Astrocyte (in vitro differentiated cells and primary cell): Measurements from ENCODE around the gene PDE11A. TPM values are rescaled to one million over a fixed set of nuclear protein-coding genes. Genes with fewer than 3 reads are reported as not detected.

ENCODE experiments used
- DNase-seq: peaks from one replicate; pipeline ENCODE4 v3.0.0-alpha.2; 2010; ENCODE audit warnings: low read depth
- FAIRE-seq: peaks from 2 replicates; lab custom pipeline; 2011; peaks lifted over from hg19 to GRCh38; lab: Jason Lieb, UNC
- H2AFZ ChIP-seq: 2 replicates; pipeline ENCODE4 v1.6.0; 2012; ENCODE audit warnings: low read depth, low read length, inconsistent platforms
- H3K27ac ChIP-seq: 2 replicates; pipeline ENCODE4 v1.5.1; 2011; ENCODE audit warnings: low read depth, low read length, inconsistent platforms
- H3K27me3 ChIP-seq: 2 replicates; pipeline ENCODE4 v1.6.0; 2011; ENCODE audit warnings: low read length, inconsistent platforms; ENCODE audit not compliant: insufficient read depth
- H3K36me3 ChIP-seq: 2 replicates; pipeline ENCODE4 v1.5.1; 2011; ENCODE audit warnings: low read length, inconsistent platforms; ENCODE audit not compliant: insufficient read depth
- H3K4me1 ChIP-seq: 2 replicates; pipeline ENCODE4 v1.5.1; 2011; ENCODE audit warnings: low read length, inconsistent platforms; ENCODE audit not compliant: insufficient read depth
- H3K4me2 ChIP-seq: 2 replicates; pipeline ENCODE4 v1.6.0; 2012; ENCODE audit warnings: low read length, inconsistent platforms
- H3K4me3 ChIP-seq: 2 replicates; pipeline ENCODE4 v1.5.1; 2011; ENCODE audit warnings: low read depth, mild to moderate bottlenecking, low read length, inconsistent platforms; ENCODE audit not compliant: insufficient read depth
- H3K79me2 ChIP-seq: 2 replicates; pipeline ENCODE4 v1.6.0; 2012; ENCODE audit warnings: mild to moderate bottlenecking, low read length, inconsistent platforms; ENCODE audit not compliant: insufficient read depth
- H3K9ac ChIP-seq: 2 replicates; pipeline ENCODE4 v1.6.0; 2012; ENCODE audit warnings: mild to moderate bottlenecking, low read length, inconsistent platforms
- H3K9me3 ChIP-seq: 2 replicates; pipeline ENCODE4 v1.5.1; 2012; ENCODE audit warnings: low read depth, mild to moderate bottlenecking, low read length, inconsistent platforms; ENCODE audit not compliant: insufficient read depth
- H4K20me1 ChIP-seq: 2 replicates; pipeline ENCODE4 v1.6.0; 2012; ENCODE audit warnings: low read length, inconsistent platforms; ENCODE audit not compliant: insufficient read depth
- H3K27ac Mint-ChIP-seq: one replicate; pipeline ENCODE4 v1.8.0; 2021; ENCODE audit warnings: mild to moderate bottlenecking, mixed read lengths; ENCODE audit not compliant: unreplicated experiment
- H3K27me3 Mint-ChIP-seq: one replicate; pipeline ENCODE4 v1.8.0; 2021; ENCODE audit warnings: low read depth, mixed read lengths; ENCODE audit not compliant: unreplicated experiment
- H3K36me3 Mint-ChIP-seq: one replicate; pipeline ENCODE4 v1.8.0; 2021; ENCODE audit warnings: low read depth, mixed read lengths; ENCODE audit not compliant: unreplicated experiment
- H3K4me1 Mint-ChIP-seq: one replicate; pipeline ENCODE4 v1.8.0; 2021; ENCODE audit warnings: low read depth, mixed read lengths; ENCODE audit not compliant: unreplicated experiment
- H3K4me3 Mint-ChIP-seq: one replicate; pipeline ENCODE4 v1.8.0; 2021; ENCODE audit warnings: mild to moderate bottlenecking, moderate library complexity, mixed read lengths; ENCODE audit not compliant: unreplicated experiment
- H3K9me3 Mint-ChIP-seq: one replicate; pipeline ENCODE4 v1.8.0; 2021; ENCODE audit warnings: mild to moderate bottlenecking, mixed read lengths; ENCODE audit not compliant: unreplicated experiment
- CTCF ChIP-seq: IDR thresholded peaks from 2 replicates; pipeline ENCODE4 v1.5.1; 2011; ENCODE audit warnings: low read depth, mild to moderate bottlenecking, inconsistent platforms, low read length, moderate library complexity; ENCODE audit not compliant: insufficient read depth
- EZH2 ChIP-seq: IDR thresholded peaks from 2 replicates; pipeline ENCODE4 v1.6.1; 2012; ENCODE audit warnings: mild to moderate bottlenecking, low read length, inconsistent platforms; ENCODE audit not compliant: insufficient read depth
- total RNA-seq: library from RNA; stranded (reverse); gene quantifications from 2 replicates; pipeline ENCODE4 v1.2.1, GENCODE V29; 2021

PDE11A gene
- total RNA-seq, 1 donor from 2014 or later, result 0.45 TPM

DNA sequence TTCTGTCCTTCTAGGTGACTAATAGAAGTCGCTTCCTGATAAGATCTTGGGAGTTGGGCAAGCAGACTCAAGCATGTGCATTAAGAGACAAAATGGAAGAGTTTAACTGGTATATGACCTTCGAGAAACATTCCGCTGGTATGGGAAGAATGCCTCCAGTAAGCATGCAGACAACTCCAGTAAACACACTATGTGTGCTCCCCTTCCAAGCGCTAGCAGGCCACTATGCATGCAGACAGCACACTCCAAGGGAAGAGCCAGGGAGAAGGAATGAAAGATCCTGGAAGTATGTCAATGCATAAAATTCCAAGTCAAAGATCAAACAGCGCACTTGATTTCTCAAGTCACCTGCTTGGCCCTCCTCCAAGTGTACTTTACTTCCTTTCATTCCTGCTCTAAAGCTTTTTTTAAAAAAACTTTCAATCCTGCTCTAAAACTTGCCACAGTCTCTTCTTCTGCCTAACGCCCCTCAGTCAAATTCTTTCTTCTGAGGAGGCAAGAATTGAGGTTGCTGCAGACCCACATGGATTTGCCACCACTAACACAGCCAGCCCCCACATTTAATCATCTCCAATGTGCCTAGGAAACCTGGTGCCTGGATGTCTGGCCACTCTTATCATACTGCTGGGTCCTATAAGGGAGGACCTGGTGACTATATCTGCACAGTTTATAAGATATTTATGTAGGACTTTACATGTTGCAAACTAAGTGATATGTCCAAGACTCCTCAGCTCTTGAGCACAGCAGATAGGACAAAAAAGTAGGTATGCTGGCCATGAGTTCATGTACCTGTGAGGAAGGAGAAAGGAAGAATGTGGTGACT, 239.8 kb downstream of the PDE11A start:
- Histone ChIP-seq H2AFZ (no peak overlapping the region), H3K36me3 (no peaks in the 10 kb centered on the region), H3K27ac (no peak overlapping the region), H3K79me2 (no peaks in the 10 kb centered on the region), H3K27me3 (no peaks in the 10 kb centered on the region), H4K20me1 (no peaks in the 10 kb centered on the region), H3K4me1 (no peaks in the 10 kb centered on the region), H3K9me3 (no peaks in the 10 kb centered on the region), H3K4me2 (no peak overlapping the region), H3K9ac (no peak overlapping the region), H3K4me3 (no peak overlapping the region)
- no peak overlapping the region for H3K4me3 Mint-ChIP-seq
- FAIRE-seq (no peak), DNase-seq (no peak)
- peaks cover 8% of the 10 kb centered on the region for H3K9me3 Mint-ChIP-seq
- no peaks in the 10 kb centered on the region for H3K4me1 Mint-ChIP-seq
- H3K36me3 Mint-ChIP-seq, result peaks cover 2% of the 10 kb centered on the region
- no peak for TF ChIP-seq EZH2
- no peaks in the 10 kb centered on the region for H3K27me3 Mint-ChIP-seq
- no peak overlapping the region for H3K27ac Mint-ChIP-seq

GRCh38 chr2:177830881-177831386, 241.6 kb downstream of the PDE11A start:
- FAIRE-seq, result no peak
- H3K4me3 Mint-ChIP-seq, result no peak overlapping the region
- H3K36me3 Mint-ChIP-seq, result no peaks in the 10 kb centered on the region

DNA sequence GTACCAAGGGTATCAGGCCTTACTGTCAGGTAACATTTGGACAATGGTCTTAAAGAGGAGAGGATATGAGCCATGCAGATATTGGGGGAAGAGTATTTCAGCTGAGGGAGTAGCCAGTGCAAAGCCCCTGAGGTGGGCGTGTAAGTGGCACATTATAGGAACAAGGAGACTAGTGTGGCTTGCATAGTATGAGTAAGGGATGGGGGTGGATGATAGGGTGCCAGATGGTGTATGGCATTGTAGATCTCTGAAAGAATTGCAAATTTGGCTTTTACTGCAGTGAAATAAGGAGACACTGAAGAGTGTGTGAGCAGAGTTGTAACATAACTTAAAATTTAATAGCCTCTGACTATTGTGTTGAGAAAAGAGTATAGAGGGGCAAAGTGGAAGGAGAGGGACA, 244.0 kb downstream of the PDE11A start:
- Histone ChIP-seq H3K27ac (no peak overlapping the region), H3K9me3 (no peaks in the 10 kb centered on the region), H2AFZ (no peak overlapping the region), H3K36me3 (no peaks in the 10 kb centered on the region), H3K79me2 (no peaks in the 10 kb centered on the region), H3K4me3 (no peak overlapping the region), H3K9ac (no peak overlapping the region), H4K20me1 (no peaks in the 10 kb centered on the region), H3K4me1 (no peaks in the 10 kb centered on the region), H3K27me3 (no peaks in the 10 kb centered on the region), H3K4me2 (no peak overlapping the region)
- H3K36me3 Mint-ChIP-seq, result no peaks in the 10 kb centered on the region
- TF ChIP-seq CTCF, result no peak
- TF ChIP-seq EZH2, result no peak
- no peaks in the 10 kb centered on the region for H3K4me1 Mint-ChIP-seq
- no peak overlapping the region for H3K4me3 Mint-ChIP-seq
- DNase-seq (no peak), FAIRE-seq (no peak)
- no peak overlapping the region for H3K27ac Mint-ChIP-seq
- H3K9me3 Mint-ChIP-seq, result no peaks in the 10 kb centered on the region
- no peaks in the 10 kb centered on the region for H3K27me3 Mint-ChIP-seq

More at GRCh38 chr2:177830881-177831386, 241.6 kb downstream of the PDE11A start:
- Histone ChIP-seq H3K36me3 (no peaks in the 10 kb centered on the region), H2AFZ (no peak overlapping the region), H3K79me2 (no peaks in the 10 kb centered on the region), H3K9ac (no peak overlapping the region), H3K4me2 (no peak overlapping the region), H3K4me1 (no peaks in the 10 kb centered on the region), H3K9me3 (no peaks in the 10 kb centered on the region), H3K27ac (no peak overlapping the region), H3K27me3 (no peaks in the 10 kb centered on the region), H3K4me3 (no peak overlapping the region), H4K20me1 (no peaks in the 10 kb centered on the region)
- Mint-ChIP-seq H3K9me3 (no peaks in the 10 kb centered on the region), H3K27ac (no peak overlapping the region), H3K4me1 (no peaks in the 10 kb centered on the region), H3K27me3 (no peaks in the 10 kb centered on the region)
- no peak for TF ChIP-seq EZH2
- no peak for TF ChIP-seq CTCF
- no peak for DNase-seq
